ENCODE measurements around the gene NOP56.

DNA sequence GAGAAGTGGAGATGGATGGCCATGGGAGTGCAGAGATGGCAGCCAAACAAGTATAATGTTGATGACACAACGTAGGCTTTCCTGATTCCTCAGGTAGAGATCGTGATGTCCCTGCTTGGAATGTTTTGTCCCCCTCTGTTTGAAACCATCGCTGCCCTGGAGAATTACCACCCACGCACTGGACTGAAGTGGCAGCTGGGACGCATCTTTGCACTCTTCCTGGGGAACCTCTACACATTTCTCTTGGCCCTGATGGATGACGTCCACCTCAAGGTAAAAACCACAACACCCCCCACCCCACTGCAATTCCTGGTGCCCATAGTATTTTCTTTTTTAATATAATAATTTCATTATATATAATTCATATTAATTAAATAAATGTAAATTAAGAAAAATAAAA lies 42.1 kb upstream of the NOP56 start:
- TF ChIP-seq, protein P1, sequence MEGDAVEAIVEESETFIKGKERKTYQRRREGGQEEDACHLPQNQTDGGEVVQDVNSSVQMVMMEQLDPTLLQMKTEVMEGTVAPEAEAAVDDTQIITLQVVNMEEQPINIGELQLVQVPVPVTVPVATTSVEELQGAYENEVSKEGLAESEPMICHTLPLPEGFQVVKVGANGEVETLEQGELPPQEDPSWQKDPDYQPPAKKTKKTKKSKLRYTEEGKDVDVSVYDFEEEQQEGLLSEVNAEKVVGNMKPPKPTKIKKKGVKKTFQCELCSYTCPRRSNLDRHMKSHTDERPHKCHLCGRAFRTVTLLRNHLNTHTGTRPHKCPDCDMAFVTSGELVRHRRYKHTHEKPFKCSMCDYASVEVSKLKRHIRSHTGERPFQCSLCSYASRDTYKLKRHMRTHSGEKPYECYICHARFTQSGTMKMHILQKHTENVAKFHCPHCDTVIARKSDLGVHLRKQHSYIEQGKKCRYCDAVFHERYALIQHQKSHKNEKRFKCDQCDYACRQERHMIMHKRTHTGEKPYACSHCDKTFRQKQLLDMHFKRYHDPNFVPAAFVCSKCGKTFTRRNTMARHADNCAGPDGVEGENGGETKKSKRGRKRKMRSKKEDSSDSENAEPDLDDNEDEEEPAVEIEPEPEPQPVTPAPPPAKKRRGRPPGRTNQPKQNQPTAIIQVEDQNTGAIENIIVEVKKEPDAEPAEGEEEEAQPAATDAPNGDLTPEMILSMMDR (IDR thresholded peaks at IDR 0.05; ENCODE audit: control extremely low read depth in 1 of 3, insufficient read depth in 1 of 3, low read depth in 1 of 3, low read length in 3 of 3), result no peak
- no peak for TF ChIP-seq ASH2L (IDR thresholded peaks at IDR 0.05; ENCODE audit: low read length)
- TF ChIP-seq GABPA (IDR thresholded peaks at IDR 0.05; ENCODE audit: borderline replicate concordance, insufficient read depth, low read length), result no peak
- TF ChIP-seq NRF1 (IDR thresholded peaks at IDR 0.05; ENCODE audit: low read depth, low read length), result no peak
- TF ChIP-seq EGR1 (IDR thresholded peaks at IDR 0.05; ENCODE audit: borderline replicate concordance, low read depth, low read length), result no peak
- no peak for TF ChIP-seq SUZ12 (IDR thresholded peaks at IDR 0.05; ENCODE audit: low read length)
- TF ChIP-seq TEAD4 (IDR thresholded peaks at IDR 0.05; ENCODE audit: low read depth, low read length), result no peak
- no peak for TF ChIP-seq SP1 (IDR thresholded peaks at IDR 0.05; ENCODE audit: low read depth, low read length)
- no peak for TF ChIP-seq RFX5 (IDR thresholded peaks at IDR 0.05; ENCODE audit: borderline replicate concordance, low read depth, low read length)
- TF ChIP-seq BRCA1 (IDR thresholded peaks at IDR 0.05; ENCODE audit: low read depth, low read length), result no peak
- TF ChIP-seq TAF1 (IDR thresholded peaks at IDR 0.05; ENCODE audit: low read depth, low read length), result no peak
- TF ChIP-seq POLR2AphosphoS5 (IDR thresholded peaks at IDR 0.05; ENCODE audit: low read depth, low read length), result no peak
